Smooth muscle cell of bladder (primary cell): ENCODE measurements around the gene COX10. TPM values are rescaled to one million over a fixed set of nuclear protein-coding genes. Genes with fewer than 3 reads are reported as not detected.

Experiments used
- total RNA-seq: library from RNA; depleted of rRNA; stranded (reverse); fragments of >200 nt; gene quantifications from 2 replicates; pipeline ENCODE4 v1.2.3, GENCODE V29; 2014

Gene COX10
- 10.2 and 11.0 TPM in 2 replicates for total RNA-seq

DNA sequence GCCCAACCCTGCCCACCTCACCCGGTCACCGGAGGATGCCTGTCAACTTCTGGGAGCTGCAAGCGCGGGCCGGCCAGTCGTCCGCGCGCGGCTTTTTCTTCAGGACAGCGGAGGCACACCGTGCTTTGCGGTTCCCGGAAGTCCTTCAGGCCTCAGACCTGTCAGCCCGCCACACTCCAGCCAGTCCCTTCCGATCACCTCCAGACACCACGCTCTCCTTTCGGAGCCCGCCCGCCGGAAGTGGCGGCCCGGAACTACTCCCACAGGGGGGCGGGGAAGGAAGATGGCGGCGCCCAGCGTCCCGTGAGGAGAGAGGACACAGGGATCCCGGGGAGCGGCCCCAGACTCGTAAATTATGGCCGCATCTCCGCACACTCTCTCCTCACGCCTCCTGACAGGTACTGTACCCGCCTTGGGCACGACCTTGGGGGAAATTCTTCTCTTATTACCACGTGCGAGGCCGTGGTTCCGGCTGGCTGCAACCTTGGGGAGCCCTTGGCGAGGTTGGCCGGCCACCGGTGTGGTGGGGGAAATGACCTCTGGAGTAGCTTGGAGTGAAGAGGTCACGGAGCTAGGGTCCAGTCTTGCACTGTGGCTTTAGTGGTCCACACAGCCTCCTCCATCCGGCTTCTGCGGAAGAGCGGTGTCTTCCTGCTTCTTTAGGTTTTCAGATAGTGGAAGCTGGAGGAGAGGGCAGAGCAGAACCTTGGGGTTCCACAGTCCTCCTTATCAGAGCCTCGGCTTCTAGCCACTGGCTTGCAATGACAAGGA is at the start of gene COX10:
COX10 (plus strand) TSS at position 254 of the 771 bp plus-strand sequence; CDS start at position 356, 102 bp downstream.

GRCh38 chr17:14236762-14237161 is 167.5 kb downstream of the COX10 start, which contains the start of gene CDRT15:
CDRT15 (minus strand) TSS chr17:14236862; CDS start chr17:14236833, 29 bp downstream.

Other genes starting within 250 kb of the COX10 start
- gene CDRT15, start 167.4 kb downstream of the COX10 start, total RNA-seq, result not detected in 2 replicates
- 2.0 and 3.5 TPM in 2 replicates for gene HS3ST3B1, start 231.6 kb downstream of the COX10 start, total RNA-seq